Right lobe of liver (tissue), 6 donors: ENCODE measurements around the gene TUT4. TPM values are rescaled to one million over a fixed set of nuclear protein-coding genes. Genes with fewer than 3 reads are reported as not detected.

ENCODE experiments used
- ATAC-seq, 4 donors: fragments of 200-7000 bp; cut with Tn5 transposase; one replicate each; pipeline ENCODE4 v1.9.1; 2020; ENCODE audit warnings: mild to moderate bottlenecking in 4 of 4, moderate library complexity in 4 of 4
- DNase-seq, 3 donors: peaks; one replicate each; pipeline ENCODE4 v3.0.0-alpha.2; 2020
- H3K27ac ChIP-seq, 3 donors: fragments of 200-600 bp; one replicate each; pipeline ENCODE4 v1.8.0; 2022
- H3K27me3 ChIP-seq, 2 donors: fragments of 200-600 bp; one replicate each; pipeline ENCODE4 v1.8.0; 2022
- H3K36me3 ChIP-seq, 4 donors: fragments of 200-600 bp; sonication (generic) in 1 of 4; one replicate each; pipeline versions ENCODE4 v1.5.1 to v1.8.0; 2017 to 2022; ENCODE audit warnings: control low read depth in 1 of 4
- H3K4me1 ChIP-seq, 4 donors: fragments of 200-600 bp; sonication (generic) in 1 of 4; one replicate each; pipeline versions ENCODE4 v1.5.1 to v1.8.0; 2017 to 2022; ENCODE audit warnings: control low read depth in 1 of 4
- H3K4me3 ChIP-seq, 3 donors: fragments of 200-600 bp; one replicate each; pipeline ENCODE4 v1.8.0; 2022
- H3K9me3 ChIP-seq, 4 donors: fragments of 200-600 bp; sonication (generic) in 1 of 4; one replicate each; pipeline versions ENCODE4 v1.5.1 to v1.8.0; 2017 to 2022; ENCODE audit warnings: control low read depth in 1 of 4
- CTCF ChIP-seq, 4 donors: fragments of 200-600 bp in 3 of 4; fragments of 450-650 bp in 1 of 4; IDR thresholded peaks; one replicate each; pipeline versions ENCODE4 v1.5.1 to v1.8.0; 2016 to 2022; ENCODE audit warnings: antibody characterized with exemption in 4 of 4, mild to moderate bottlenecking in 2 of 4
- POLR2A ChIP-seq: fragments of 450-650 bp; IDR thresholded peaks from one replicate; pipeline ENCODE4 v1.6.1; 2017; ENCODE audit warnings: antibody characterized with exemption, mild to moderate bottlenecking
- WGBS: methylation state at CpG from one replicate; pipeline ENCODE4 v1.1.6; 2018; ENCODE audit warnings: low coverage, low lambda C conversion rate; ENCODE audit not compliant: insufficient coverage; ENCODE audit errors: missing lambda C conversion rate; 5-methylcytosine and 5-hydroxymethylcytosine counted together
- intact Hi-C, 2 donors: fragments of 100-400 bp; cut with DNase I; formaldehyde crosslinking; loops; one replicate each; pipeline versions ENCODE4 v1.11.2 to v1.14.1; 2022
- total RNA-seq, 6 experiments: library from RNA; depleted of rRNA in 2 of 6; stranded (reverse); fragments of >200 nt in 2 of 6; fragmentation: NEBNext Ultra II Directional in 3 of 6; extraction: Animal tissue kit (Norgen Biotek cat#: 25700) in 3 of 6; gene quantifications; one replicate each; pipeline versions ENCODE4 v1.1.0 to v1.2.4, GENCODE V29; 2016 to 2023
- donor health status: DM: no; HTN: yes; CAD: no.
- donor health status: DM: no; HTN: no; CAD: no.
- donor health status: DM: no; HTN: no; CAD: no.
- donor health status: DM: no; HTN: yes; CAD: no.
- donor health status: DM: no; HTN: yes; CAD: no.

Gene TUT4
- total RNA-seq, 6 experiments from 2014 or later = 16.1 to 33.0 (median 22.8) TPM

- no peak for ATAC-seq
- 90% methylated on average over 1 of the region's 1 CpG for WGBS
- Histone ChIP-seq H3K4me3 (no peak overlapping the region), H3K36me3 (no peaks in the 10 kb centered on the region), H3K27ac (no peak overlapping the region), H3K9me3 (no peaks in the 10 kb centered on the region), H3K27me3 (no peaks in the 10 kb centered on the region), H3K4me1 (no peaks in the 10 kb centered on the region)
- no peak for DNase-seq
- intact Hi-C loops = no loop called here
- TF ChIP-seq POLR2A (no peak), CTCF (IDR thresholded peaks at IDR 0.05) (no peak)
These were observed 18.9 kb upstream of the TUT4 start for GRCh38 chr1:52571783-52572182.

GRCh38 chr1:52569449-52570210, 16.7 kb upstream of the TUT4 start:
- intact Hi-C loops = no loop called here
- H3K36me3 ChIP-seq = no peaks in the 10 kb centered on the region
- H3K27me3 ChIP-seq = no peaks in the 10 kb centered on the region
- peak; percentile 59 to 82 (median 80) for ATAC-seq
- H3K4me1 ChIP-seq = no peaks in the 10 kb centered on the region
- no peak for DNase-seq
- H3K9me3 ChIP-seq = no peaks in the 10 kb centered on the region
- WGBS = 36% methylated on average over 5 of the region's 7 CpGs
- H3K4me3 ChIP-seq = no peak overlapping the region
- TF ChIP-seq POLR2A = no peak
- no peak for TF ChIP-seq CTCF (IDR thresholded peaks at IDR 0.05)
- no peak overlapping the region for H3K27ac ChIP-seq

DNA sequence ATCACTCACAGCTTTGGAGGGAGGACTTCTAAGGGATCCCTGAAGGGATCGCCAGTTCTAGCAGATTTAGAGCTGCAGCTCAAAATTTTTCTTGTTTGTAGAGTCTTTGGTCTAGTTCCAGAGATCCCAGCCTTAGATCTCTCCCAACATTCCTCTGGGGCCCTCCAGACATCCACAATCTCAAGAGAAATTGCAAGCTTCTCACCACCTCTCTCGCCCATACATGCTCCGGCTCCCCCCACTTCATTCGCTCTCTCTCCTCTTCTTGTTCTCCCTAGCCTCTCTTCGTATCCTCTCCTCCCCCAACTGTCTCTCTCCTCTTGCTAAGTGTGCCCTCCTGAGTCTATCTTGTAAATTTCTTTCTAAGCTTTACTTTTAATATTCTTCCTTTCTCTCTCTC, 15.1 kb upstream of the TUT4 start:
- Histone ChIP-seq H3K27ac (no peak overlapping the region), H3K27me3 (no peaks in the 10 kb centered on the region), H3K36me3 (no peaks in the 10 kb centered on the region), H3K4me3 (no peak overlapping the region), H3K9me3 (no peaks in the 10 kb centered on the region), H3K4me1 (no peaks in the 10 kb centered on the region)
- DNase-seq (no peak), ATAC-seq (peak in 1 of 4 donors; percentile 20)
- TF ChIP-seq CTCF (IDR thresholded peaks at IDR 0.05) (no peak), POLR2A (no peak)
- WGBS = 67% methylated on average over 4 of the region's 5 CpGs
- intact Hi-C loops = no loop called here

GRCh38 chr1:52562766-52563165, 9.9 kb upstream of the TUT4 start:
- no peaks in the 10 kb centered on the region for H3K9me3 ChIP-seq
- no peaks in the 10 kb centered on the region for H3K4me1 ChIP-seq
- H3K27ac ChIP-seq = no peak overlapping the region
- no peak overlapping the region for H3K4me3 ChIP-seq
- no peaks in the 10 kb centered on the region for H3K36me3 ChIP-seq
- intact Hi-C loops = no loop called here
- TF ChIP-seq CTCF (IDR thresholded peaks at IDR 0.05) = no peak
- TF ChIP-seq POLR2A = no peak
- ATAC-seq = no peak
- 81% methylated on average over 3 of the region's 3 CpGs for WGBS
- no peak for DNase-seq
- H3K27me3 ChIP-seq = no peaks in the 10 kb centered on the region
